ENCODE results near the gene RAC3. TPM values are rescaled to one million over a fixed set of nuclear protein-coding genes. Genes with fewer than 3 reads are reported as not detected.
A peak's percentile ranks its signal among the peaks of the same experiment; 100 is the strongest.

The RAC3 gene
- total and polyA plus RNA-seq, 2 of the 8 experiments (the other 6 are each of a cell fraction or from before 2014, with no cell fraction given), result 177 to 299 TPM

GRCh38 chr17:82029990-82030469 is 1.4 kb upstream of the RAC3 start:
- H3K4ac ChIP-seq (replicated peaks; ENCODE audit: insufficient read length, low read depth, low read length), result peak overlapping the region; percentile 14
- H4K5ac ChIP-seq (ENCODE audit: insufficient read length, low read depth, low read length), result no peak overlapping the region
- H3K9me3 ChIP-seq (ENCODE audit: insufficient read depth in 2 of 2, low read depth in 1 of 2, low read length in 1 of 2), result no peaks in the 10 kb centered on the region
- DNase-seq (ENCODE audit: low read depth in 1 of 2, low spot score in 2 of 2) (no peak), FAIRE-seq (no peak)
- no peak overlapping the region for H4K91ac ChIP-seq (replicated peaks; ENCODE audit: insufficient read length, low read length)
- H2BK120ac ChIP-seq (replicated peaks; ENCODE audit: low read depth, low read length), result no peak overlapping the region
- H3K4me1 ChIP-seq (replicated peaks in 1 of 4; ENCODE audit: control insufficient read depth in 3 of 4, insufficient read depth in 4 of 4, low read length in 3 of 4), result peaks cover 0 to 13% (median 2%) of the 10 kb centered on the region in 4 experiments; a peak in 5 of 7 replicates
- no peak overlapping the region for H3K27ac ChIP-seq (ENCODE audit: low read depth, low read length)
- ChIA-PET POLR2A (ENCODE audit: partially characterized antibody) (interaction anchor here (0.7 to 4.9 kb wide), 23 partner anchors 7 to 164 kb away, joined by 3 to 38 read pairs (median 5); partner anchors contain the start of genes CENPX, FASN, GPS1 and LRRC45), CTCF (ENCODE audit: partially characterized antibody) (interaction anchor here (0.5 to 3.1 kb wide), 56 partner anchors 9 to 644 kb away, joined by 3 to 40 read pairs (median 5); partner anchors contain the start of genes DCXR and DUS1L)
- H3K79me2 ChIP-seq (ENCODE audit: control insufficient read depth in 1 of 2, insufficient read depth in 2 of 2, low read length in 2 of 2), result peaks cover 0 to 2% of the 10 kb centered on the region in 2 experiments; a peak in 1 of 4 replicates
- peak overlapping the region; percentile 76; the same call in 1 of the 2 replicates for H4K8ac ChIP-seq (ENCODE audit: extremely low read depth, insufficient read depth, low read length)
- 0 out of 2 replicates have a peak, but pooled peaks cover 3% of the 10 kb centered on the region for H3K79me1 ChIP-seq (ENCODE audit: low read depth, low read length)
- H4K20me1 ChIP-seq (replicated peaks in 1 of 2; ENCODE audit: control insufficient read depth in 1 of 2, insufficient read depth in 2 of 2, low read length in 2 of 2), result peaks cover 0 to 17% of the 10 kb centered on the region in 2 experiments
- no peak overlapping the region for H2AK5ac ChIP-seq (ENCODE audit: low read depth, low read length)
- H3K4me3 ChIP-seq (ENCODE audit: extremely low read depth in 1 of 4, insufficient read depth in 2 of 4, low read depth in 3 of 4, low read length in 4 of 4), result 0 out of 8 replicates have a peak overlapping the region, but pooled peaks of 1 of the 4 experiments have one; percentile 54
- no peak overlapping the region for H2BK20ac ChIP-seq (ENCODE audit: low read length)
- peaks cover 7% of the 10 kb centered on the region; the same call in 1 of the 2 replicates for H3K23me2 ChIP-seq (ENCODE audit: low read depth, low read length)
- WGBS, 2 experiments (ENCODE audit: extremely low coverage in 1 of 2, insufficient coverage in 1 of 2, insufficient read length in 1 of 2, insufficient replicate concordance in 2 of 2, low coverage in 1 of 2, low lambda C conversion rate in 2 of 2, missing lambda C conversion rate in 1 of 2), result 70% methylated on average over 24 of the region's 31 CpGs; no CpG with 5 or more reads in 1 of the 2 experiments
- no peak overlapping the region for H3K9ac ChIP-seq (replicated peaks in 1 of 4; ENCODE audit: extremely low read depth in 1 of 4, low read depth in 3 of 4, low read length in 3 of 4)
- H3K36me3 ChIP-seq (ENCODE audit: control insufficient read depth in 2 of 4, insufficient read depth in 4 of 4, low read length in 3 of 4), result no peaks in the 10 kb centered on the region; a peak in 2 of 8 replicates
- H3K56ac ChIP-seq (replicated peaks; ENCODE audit: insufficient read length, low read depth, low read length), result peak overlapping the region; percentile 25
- H2AFZ ChIP-seq (ENCODE audit: low read length), result no peak overlapping the region
- H3K14ac ChIP-seq (ENCODE audit: insufficient read length), result no peak overlapping the region
- H3K27me3 ChIP-seq (replicated peaks in 1 of 4; ENCODE audit: control insufficient read depth in 3 of 4, extremely low read depth in 1 of 4, insufficient read depth in 3 of 4, low read length in 3 of 4), result no peaks in the 10 kb centered on the region
- peak overlapping the region in 1 of 2 experiments; percentile 86; a peak in 1 of 4 replicates for H3K4me2 ChIP-seq (ENCODE audit: insufficient read depth in 1 of 2, low read depth in 2 of 2, low read length in 2 of 2)
- no peak overlapping the region for H2BK12ac ChIP-seq (ENCODE audit: low read depth, low read length)
- H2BK15ac ChIP-seq (ENCODE audit: low read length), result no peak overlapping the region
- no peak overlapping the region for H3K23ac ChIP-seq (ENCODE audit: insufficient read length)
- H2BK5ac ChIP-seq (ENCODE audit: low read depth, low read length), result no peak overlapping the region; the same call in 1 of the 2 replicates
- no peak overlapping the region for H3K18ac ChIP-seq (ENCODE audit: extremely low read depth, low read length)
- TF ChIP-seq CREB1 (IDR thresholded peaks at IDR 0.05) (no peak), BRCA1 (IDR thresholded peaks at IDR 0.05; ENCODE audit: low read depth, low read length) (no peak), TAF7 (optimal IDR thresholded peaks at IDR 0.05; ENCODE audit: borderline replicate concordance, low read depth, low read length) (no peak), SRF (IDR thresholded peaks at IDR 0.05; ENCODE audit: low read depth, low read length) (no peak)

Data from H1 (cell line).